Erythroblast (primary cell): ENCODE measurements around the gene L1CAM.

Source experiments
- DNase-seq, 2 experiments: peaks; one replicate each; lab custom pipeline; 2025; lab: John Stamatoyannopoulos, UW
- GATA1 ChIP-seq: IDR thresholded peaks from 2 replicates; pipeline ENCODE4 v1.6.1; 2011; ENCODE audit warnings: low read depth, mild to moderate bottlenecking, control low read depth, low read length, moderate library complexity
- POLR2A ChIP-seq: IDR thresholded peaks from 2 replicates; pipeline ENCODE4 v1.6.1; 2011; ENCODE audit warnings: mild to moderate bottlenecking, low read length

The L1CAM gene

DNA sequence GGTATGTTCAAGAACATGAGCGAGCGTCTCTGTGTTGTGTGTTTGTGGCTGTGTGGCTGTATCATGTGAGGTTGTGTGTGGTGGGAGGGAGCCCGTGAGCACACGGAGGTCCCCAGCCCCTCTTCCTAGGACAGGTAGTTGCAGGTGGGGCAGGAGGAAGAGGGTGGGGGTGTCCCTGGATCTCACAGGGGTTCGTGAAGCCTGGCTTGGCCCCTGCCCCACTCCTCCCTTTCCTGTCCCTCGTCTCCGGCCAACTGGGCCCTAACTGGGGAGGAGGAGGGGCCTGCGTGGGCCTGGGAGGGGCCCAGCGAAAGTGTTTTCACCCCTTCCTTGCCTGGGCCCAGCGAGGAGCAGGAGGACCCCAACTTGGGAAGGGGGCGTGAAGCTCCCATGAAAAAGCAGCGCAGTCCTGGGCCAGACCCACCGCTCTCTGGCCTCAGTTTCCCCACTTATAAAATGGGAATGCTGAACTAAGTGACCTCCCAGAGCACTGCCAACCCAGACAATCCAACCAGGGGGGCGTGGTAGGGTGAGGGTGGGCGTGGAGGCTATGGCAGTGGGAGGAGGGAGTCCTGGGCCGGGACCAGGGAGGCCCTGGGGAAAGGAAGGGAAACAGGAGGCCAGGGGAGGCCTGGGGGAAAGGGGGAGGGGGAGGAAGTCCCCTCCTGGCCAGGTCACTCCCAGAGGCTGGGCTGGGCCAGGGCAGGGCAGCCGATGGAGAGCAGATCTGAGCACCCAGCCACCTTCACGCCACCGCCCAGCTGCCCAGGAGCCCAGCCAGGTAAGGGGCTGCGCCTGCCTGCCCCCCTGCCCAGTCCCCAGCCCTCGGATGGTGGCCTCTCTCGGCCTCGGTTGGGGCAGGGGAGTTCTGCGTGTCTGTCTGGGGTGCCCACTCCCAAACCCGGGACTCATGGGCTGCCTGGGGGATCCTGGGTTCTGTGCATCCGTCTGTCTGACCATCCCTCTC, 18.3 kb upstream of the L1CAM start, which contains the start of gene AVPR2:
Gene AVPR2, plus strand, starts transcription at position 683 of the 967 bp plus-strand sequence. CDS start 473 bp downstream, outside the sequence.
- DNase-seq = no peak
- TF ChIP-seq GATA1 (no peak), POLR2A (no peak)

GRCh38 chrX:153903238-153903980, 17.4 kb upstream of the L1CAM start:
- no peak for TF ChIP-seq POLR2A
- no peak for TF ChIP-seq GATA1
- no peak for DNase-seq

DNA sequence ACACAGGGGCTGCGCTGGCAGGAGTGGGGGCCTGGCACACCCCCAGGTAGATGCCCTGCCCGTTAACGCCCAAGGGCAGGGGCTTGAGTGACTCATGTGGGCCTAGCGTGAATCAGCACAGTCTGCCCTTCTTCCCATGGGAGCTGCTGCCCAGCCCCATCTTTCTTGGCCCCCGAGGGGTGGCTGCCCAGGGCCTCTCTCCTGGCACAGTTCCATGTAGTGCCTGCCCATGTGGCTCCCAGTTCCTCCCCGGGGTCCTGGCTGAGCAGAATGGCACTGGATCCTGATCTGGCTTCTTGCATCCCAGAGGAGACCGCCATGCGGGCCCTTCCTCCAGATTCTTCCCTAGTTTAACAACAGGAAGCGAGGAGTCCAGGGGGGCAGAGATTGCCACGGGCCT, 16.4 kb upstream of the L1CAM start:
- TF ChIP-seq POLR2A (no peak), GATA1 (no peak)

DNA sequence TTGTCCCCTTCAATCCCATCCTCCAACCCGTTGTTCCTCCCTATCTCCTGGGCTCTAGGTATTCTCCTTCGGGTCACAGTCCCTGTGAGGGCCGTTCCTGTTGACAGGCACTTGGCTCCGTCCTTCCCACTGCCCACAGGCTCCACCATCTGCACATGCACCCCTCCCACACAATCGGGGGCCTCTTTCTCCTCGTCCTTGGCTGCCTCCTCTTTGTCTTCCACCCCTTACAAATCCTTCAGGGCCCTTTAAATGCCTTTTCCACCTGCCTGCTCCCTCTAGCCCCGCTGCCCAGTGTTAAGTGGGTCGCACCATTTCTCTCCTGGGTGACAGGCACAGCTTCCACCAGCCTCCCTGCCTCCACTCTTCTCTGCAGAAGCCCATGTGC, 15.8 kb upstream of the L1CAM start:
- no peak for DNase-seq
- no peak for TF ChIP-seq GATA1
- TF ChIP-seq POLR2A = no peak

More for the DNA sequence above, 16.4 kb upstream of the L1CAM start:
- DNase-seq = no peak

GRCh38 chrX:153900831-153901752, 15.1 kb upstream of the L1CAM start:
- no peak for TF ChIP-seq GATA1
- no peak for TF ChIP-seq POLR2A
- no peak for DNase-seq

DNA sequence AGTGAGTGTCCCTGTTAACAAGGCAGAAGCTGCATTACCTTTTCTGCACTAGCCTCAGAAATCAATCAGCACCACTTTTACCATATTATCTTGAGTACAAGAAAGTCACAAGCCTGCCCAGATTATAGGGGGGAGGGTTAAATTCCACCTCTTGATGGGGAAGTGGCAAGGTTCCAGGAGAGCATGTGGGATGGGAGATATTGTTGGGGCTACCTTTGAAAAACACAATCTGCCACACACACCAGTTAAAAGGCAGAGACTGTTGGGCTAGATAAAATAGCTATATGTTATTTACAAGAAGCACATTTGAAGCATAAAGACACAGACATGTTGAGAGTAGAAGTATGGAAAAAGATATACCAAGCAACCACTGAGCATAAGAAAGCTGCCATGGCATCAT, 11.9 kb upstream of the L1CAM start:
- peak; percentile 80 to 92 for DNase-seq
- TF ChIP-seq GATA1 = peak; percentile 44
- TF ChIP-seq POLR2A = no peak

DNA sequence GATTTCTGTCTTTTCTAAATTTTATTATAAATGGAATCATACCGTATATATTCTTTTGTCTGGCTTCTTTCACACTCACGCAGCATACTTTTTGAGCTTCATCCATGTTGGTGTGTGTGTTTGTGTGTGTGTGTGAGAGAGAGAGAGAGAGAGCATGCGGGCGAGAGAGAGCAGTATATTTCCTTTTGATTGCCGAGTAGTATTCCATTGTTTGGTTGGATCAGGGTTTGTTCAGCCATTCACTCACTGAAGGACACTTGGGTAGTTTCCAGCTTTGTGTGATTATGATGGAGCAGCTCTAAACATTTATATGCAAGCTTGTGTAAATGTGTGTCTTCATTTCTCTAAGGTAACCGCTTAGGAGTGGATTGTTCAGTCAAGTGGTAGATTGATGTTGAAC, 3.1 kb upstream of the L1CAM start:
- no peak for DNase-seq
- TF ChIP-seq POLR2A (no peak), GATA1 (no peak)

DNA sequence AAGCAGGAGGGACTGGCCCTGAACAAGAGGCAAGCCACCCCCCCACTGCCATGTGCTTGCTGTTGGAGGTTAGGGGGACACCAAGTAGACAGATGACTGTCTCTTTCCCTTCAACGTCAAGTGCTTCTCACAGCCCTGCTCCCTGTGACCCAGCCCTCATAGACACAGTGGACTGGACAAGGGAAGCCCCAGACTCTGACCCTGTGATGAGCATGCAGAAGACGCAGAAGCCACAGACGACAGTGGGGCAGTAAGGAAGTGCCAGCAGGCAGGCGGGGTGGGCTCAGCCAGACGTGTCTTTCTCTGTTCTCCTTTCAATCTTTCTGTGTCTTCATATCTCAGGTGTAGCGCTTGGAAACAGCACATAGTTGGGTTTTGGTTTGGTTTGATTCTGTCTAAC, 2.4 kb upstream of the L1CAM start:
- TF ChIP-seq GATA1 = no peak
- TF ChIP-seq POLR2A = no peak
- no peak for DNase-seq

DNA sequence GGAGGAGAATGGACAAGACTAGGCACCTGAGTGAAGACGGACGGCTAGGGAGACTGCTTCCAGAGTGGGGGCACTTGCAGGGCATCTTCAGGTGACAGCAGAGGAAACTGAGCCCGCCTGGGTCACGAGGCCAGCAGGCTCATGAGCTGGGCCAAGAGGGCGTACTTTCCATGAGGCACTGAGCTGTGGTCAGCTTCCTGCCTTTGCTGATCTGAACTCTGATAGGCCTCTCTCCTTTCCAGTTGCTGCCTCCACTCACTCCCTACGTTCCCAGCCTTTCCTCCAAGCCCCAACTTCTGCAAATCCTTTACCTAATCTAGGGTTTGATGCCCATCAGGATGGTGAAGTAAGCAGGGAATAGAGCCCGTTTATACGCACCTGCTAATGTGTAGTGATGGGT, 1.4 kb upstream of the L1CAM start:
- TF ChIP-seq POLR2A (no peak), GATA1 (no peak)
- DNase-seq = no peak

DNA sequence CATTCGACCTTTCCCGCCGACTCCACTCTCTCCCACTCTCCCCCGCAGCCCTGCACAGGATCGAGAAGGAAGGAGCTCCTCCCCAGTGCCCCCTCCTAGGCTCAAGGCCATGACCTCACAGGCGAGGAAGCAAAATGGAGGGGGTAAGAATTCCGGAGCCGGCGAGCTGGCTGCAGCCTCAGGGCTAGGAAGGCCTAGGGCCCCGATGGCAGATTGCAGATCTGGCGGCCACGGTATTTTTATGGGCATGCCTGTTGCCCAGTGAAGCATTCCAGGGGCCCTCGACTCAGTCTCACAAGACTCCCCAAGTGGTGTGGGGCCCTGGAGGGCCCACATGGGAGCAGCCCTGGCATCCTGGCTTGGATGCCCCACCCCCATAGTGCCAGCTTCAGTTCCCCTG, 942 bp upstream of the L1CAM start:
- no peak for TF ChIP-seq GATA1
- no peak for TF ChIP-seq POLR2A
- no peak for DNase-seq

DNA sequence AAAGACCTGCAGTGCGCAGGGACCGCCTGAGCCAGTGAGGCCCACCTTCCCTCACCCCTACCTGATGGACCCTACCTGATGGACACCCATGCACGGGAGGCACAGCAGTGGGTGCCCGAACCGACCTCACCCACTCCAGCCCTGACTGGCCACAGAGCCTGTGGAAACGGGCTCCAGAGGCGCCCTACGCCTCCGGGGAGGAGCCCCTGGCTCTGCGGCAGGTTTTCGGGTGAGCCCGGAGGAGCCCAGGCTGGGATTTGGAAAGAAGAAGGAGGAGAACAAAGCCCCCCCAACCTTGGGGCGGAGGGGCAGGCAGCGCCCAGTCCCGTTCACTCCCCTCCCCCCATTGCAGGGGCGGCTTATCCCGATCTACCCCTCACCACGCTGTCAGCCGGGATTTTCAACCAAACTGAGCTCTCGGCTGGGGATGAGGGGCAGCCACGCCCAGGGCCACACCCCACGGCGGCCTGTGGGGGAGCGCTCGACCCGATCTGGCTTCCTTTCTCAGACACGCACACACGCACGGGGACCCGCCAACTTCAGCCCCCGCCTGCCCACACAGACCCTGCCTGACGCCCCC, 675 bp downstream of the L1CAM start:
- no peak for DNase-seq
- TF ChIP-seq GATA1 (no peak), POLR2A (no peak)

DNA sequence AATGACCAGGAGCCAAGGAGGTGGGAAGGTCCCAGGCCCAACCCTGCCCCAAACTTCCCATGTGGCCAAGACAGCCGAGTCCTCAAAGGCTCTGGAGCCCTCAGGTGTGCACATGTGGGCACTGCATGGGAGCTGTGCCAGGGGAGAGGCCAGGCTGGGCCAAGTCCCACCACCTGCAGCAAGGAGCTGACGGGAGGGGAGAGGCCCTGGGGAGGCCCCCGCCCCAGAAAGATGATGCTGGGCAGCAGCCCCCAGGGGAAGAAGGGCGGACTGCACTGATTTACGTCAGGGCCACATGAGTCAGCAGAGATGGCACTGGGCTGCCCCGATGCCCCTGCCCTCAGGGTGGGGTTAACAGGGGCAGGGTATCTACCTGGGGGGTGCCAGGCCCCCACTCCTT, 1.4 kb downstream of the L1CAM start:
- DNase-seq = no peak
- TF ChIP-seq POLR2A = no peak
- no peak for TF ChIP-seq GATA1

GRCh38 chrX:153884136-153884535, 1.8 kb downstream of the L1CAM start:
- TF ChIP-seq GATA1 (no peak), POLR2A (no peak)
- no peak for DNase-seq
